ENCODE measurements around the gene WDR27.

GRCh38 chr6:169528755-169529154 is 173.1 kb downstream of the WDR27 start:
- no peak for TF ChIP-seq CTCF (IDR thresholded peaks at IDR 0.05)
- no peak for TF ChIP-seq POLR2A (IDR thresholded peaks at IDR 0.05)

Measured in esophagus squamous epithelium (tissue), 4 donors.